Kidney epithelial cell (primary cell): Measurements from ENCODE around the gene KIRREL3. TPM values are rescaled to one million over a fixed set of nuclear protein-coding genes. Genes with fewer than 3 reads are reported as not detected.

Experiments used
- DNase-seq: peaks from one replicate; pipeline ENCODE4 v3.0.0-alpha.2; 2010; ENCODE audit warnings: low read depth
- H3K27me3 ChIP-seq: 2 replicates; pipeline ENCODE4 v1.6.0; 2011; ENCODE audit warnings: low read length; ENCODE audit not compliant: control insufficient read depth, insufficient read depth
- H3K36me3 ChIP-seq: 2 replicates; pipeline ENCODE4 v1.5.1; 2011; ENCODE audit warnings: low read length; ENCODE audit not compliant: control insufficient read depth, insufficient read depth
- H3K4me3 ChIP-seq: 2 replicates; pipeline ENCODE4 v1.5.1; 2011; ENCODE audit warnings: low read depth, mild to moderate bottlenecking, control low read depth, low read length
- CTCF ChIP-seq: IDR thresholded peaks from 2 replicates; pipeline ENCODE4 v1.5.1; 2011; ENCODE audit warnings: mild to moderate bottlenecking, moderate library complexity, low read length, control low read depth, inconsistent platforms; ENCODE audit not compliant: insufficient read depth, poor library complexity, severe bottlenecking
- total RNA-seq: library from RNA; depleted of rRNA; stranded (reverse); fragments of >200 nt; gene quantifications from 2 replicates; pipeline ENCODE4 v1.2.3, GENCODE V29; 2015

Gene KIRREL3
- total RNA-seq, 1 donor from 2014 or later, result 1.3 TPM

GRCh38 chr11:126669416-126669815 lies 331.2 kb downstream of the KIRREL3 start:
- no peaks in the 10 kb centered on the region for H3K27me3 ChIP-seq
- H3K36me3 ChIP-seq, result no peaks in the 10 kb centered on the region
- no peak overlapping the region for H3K4me3 ChIP-seq
- peak; percentile 14 for DNase-seq
- TF ChIP-seq CTCF, result no peak

GRCh38 chr11:126664643-126665042 lies 335.9 kb downstream of the KIRREL3 start:
- Histone ChIP-seq H3K4me3 (no peak overlapping the region), H3K36me3 (no peaks in the 10 kb centered on the region), H3K27me3 (no peaks in the 10 kb centered on the region)
- no peak for DNase-seq
- no peak for TF ChIP-seq CTCF

GRCh38 chr11:126663749-126664592 lies 336.6 kb downstream of the KIRREL3 start:
- no peak overlapping the region for H3K4me3 ChIP-seq
- TF ChIP-seq CTCF, result no peak
- H3K27me3 ChIP-seq, result no peaks in the 10 kb centered on the region
- no peaks in the 10 kb centered on the region for H3K36me3 ChIP-seq
- no peak for DNase-seq

- no peak for DNase-seq
- Histone ChIP-seq H3K36me3 (no peaks in the 10 kb centered on the region), H3K27me3 (no peaks in the 10 kb centered on the region), H3K4me3 (no peak overlapping the region)
- TF ChIP-seq CTCF, result no peak
These were observed 338.4 kb downstream of the KIRREL3 start for GRCh38 chr11:126662035-126662790.

GRCh38 chr11:126660761-126661425 lies 339.7 kb downstream of the KIRREL3 start:
- Histone ChIP-seq H3K4me3 (no peak overlapping the region), H3K36me3 (no peaks in the 10 kb centered on the region), H3K27me3 (no peaks in the 10 kb centered on the region)
- no peak for DNase-seq
- TF ChIP-seq CTCF, result no peak
